NB4 (cell line): ENCODE data around the gene LFNG.

Source experiments
- DNase-seq: peaks from one replicate; pipeline ENCODE4 v3.0.0; 2010; ENCODE audit warnings: low read depth
- H3K4me3 ChIP-seq: one replicate; pipeline ENCODE4 v1.5.1; 2011; ENCODE audit warnings: mild to moderate bottlenecking, low read depth, low read length, moderate library complexity
- MYC ChIP-seq: IDR thresholded peaks from 2 replicates; pipeline ENCODE4 v1.6.1; 2011; ENCODE audit warnings: low read depth, low read length
- POLR2A ChIP-seq: IDR thresholded peaks from 2 replicates; pipeline ENCODE4 v1.6.1; 2011; ENCODE audit warnings: mild to moderate bottlenecking; ENCODE audit not compliant: insufficient read length; ENCODE audit errors: extremely low read depth
- TF ChIP-seq, protein P1 (sequence below): IDR thresholded peaks from 2 replicates; pipeline ENCODE4 v1.6.1; 2011; ENCODE audit warnings: low read depth, low read length
- TF ChIP-seq, protein P2 (sequence below): IDR thresholded peaks from one replicate; pipeline ENCODE4 v1.5.1; 2012; ENCODE audit warnings: low read depth, low read length

LFNG gene

GRCh38 chr7:2477447-2478398 is 41.9 kb upstream of the LFNG start:
- DNase-seq: peak; percentile 99
- TF ChIP-seq, protein P1, sequence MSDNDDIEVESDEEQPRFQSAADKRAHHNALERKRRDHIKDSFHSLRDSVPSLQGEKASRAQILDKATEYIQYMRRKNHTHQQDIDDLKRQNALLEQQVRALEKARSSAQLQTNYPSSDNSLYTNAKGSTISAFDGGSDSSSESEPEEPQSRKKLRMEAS: peak; percentile 88
- TF ChIP-seq MYC (peak; percentile 91), POLR2A (no peak)
- TF ChIP-seq, protein P2, sequence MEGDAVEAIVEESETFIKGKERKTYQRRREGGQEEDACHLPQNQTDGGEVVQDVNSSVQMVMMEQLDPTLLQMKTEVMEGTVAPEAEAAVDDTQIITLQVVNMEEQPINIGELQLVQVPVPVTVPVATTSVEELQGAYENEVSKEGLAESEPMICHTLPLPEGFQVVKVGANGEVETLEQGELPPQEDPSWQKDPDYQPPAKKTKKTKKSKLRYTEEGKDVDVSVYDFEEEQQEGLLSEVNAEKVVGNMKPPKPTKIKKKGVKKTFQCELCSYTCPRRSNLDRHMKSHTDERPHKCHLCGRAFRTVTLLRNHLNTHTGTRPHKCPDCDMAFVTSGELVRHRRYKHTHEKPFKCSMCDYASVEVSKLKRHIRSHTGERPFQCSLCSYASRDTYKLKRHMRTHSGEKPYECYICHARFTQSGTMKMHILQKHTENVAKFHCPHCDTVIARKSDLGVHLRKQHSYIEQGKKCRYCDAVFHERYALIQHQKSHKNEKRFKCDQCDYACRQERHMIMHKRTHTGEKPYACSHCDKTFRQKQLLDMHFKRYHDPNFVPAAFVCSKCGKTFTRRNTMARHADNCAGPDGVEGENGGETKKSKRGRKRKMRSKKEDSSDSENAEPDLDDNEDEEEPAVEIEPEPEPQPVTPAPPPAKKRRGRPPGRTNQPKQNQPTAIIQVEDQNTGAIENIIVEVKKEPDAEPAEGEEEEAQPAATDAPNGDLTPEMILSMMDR: peak; percentile 90
- no peak overlapping the region for H3K4me3 ChIP-seq

GRCh38 chr7:2478399-2478785 is 41.2 kb upstream of the LFNG start:
- TF ChIP-seq, protein P2: no peak
- TF ChIP-seq MYC (no peak), POLR2A (no peak)
- TF ChIP-seq, protein P1: no peak
- no peak overlapping the region for H3K4me3 ChIP-seq
- DNase-seq: peak; percentile 55

- DNase-seq: no peak
- H3K4me3 ChIP-seq: no peak overlapping the region
- TF ChIP-seq MYC (no peak), POLR2A (no peak)
- TF ChIP-seq, protein P2: no peak
- TF ChIP-seq, protein P1: no peak
These were observed 40.8 kb upstream of the LFNG start for GRCh38 chr7:2478800-2479199.

DNA sequence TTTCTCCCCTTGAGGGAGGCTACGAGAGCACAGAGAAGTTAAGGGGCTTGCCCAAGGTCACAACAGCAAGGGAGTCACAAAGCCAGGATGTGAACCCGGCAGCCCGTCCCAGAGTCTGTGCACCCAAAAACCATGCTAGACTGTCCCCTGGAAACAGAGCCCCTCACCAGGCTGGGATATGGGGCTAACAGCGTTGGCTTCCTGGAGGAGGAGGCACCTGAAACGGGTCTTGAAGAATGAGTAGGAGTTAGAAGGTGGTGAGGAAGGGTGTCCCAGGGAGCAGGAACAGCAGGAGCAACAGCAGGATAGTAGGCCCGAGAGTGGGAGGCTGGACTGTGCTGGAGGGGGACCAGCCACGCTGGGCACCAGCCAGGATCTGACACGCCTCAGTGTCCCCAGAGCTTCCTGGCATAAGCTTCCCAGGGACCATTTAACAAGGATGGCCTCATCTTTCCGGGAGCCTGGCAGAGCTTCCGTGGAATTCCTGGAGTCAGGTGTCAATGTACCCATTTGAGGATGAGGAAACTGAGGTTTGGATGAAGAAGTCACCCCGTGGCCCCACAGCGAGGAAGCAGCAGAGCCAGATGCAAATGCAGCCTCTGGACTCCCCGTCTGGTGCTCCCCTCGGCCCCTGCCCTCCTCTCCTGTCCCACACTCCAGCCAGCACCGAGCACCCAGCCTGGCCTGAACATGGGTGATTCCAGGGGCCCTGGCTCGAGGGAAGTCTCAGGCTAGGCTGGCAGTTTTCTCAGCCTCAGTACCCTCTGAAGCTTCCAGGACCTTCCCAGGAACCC is 40.1 kb upstream of the LFNG start:
- TF ChIP-seq, protein P1: no peak
- TF ChIP-seq, protein P2: no peak
- TF ChIP-seq POLR2A (no peak), MYC (no peak)
- no peak for DNase-seq

GRCh38 chr7:2480070-2480408 is 39.5 kb upstream of the LFNG start:
- no peak for DNase-seq
- TF ChIP-seq, protein P1: no peak
- TF ChIP-seq POLR2A: no peak
- no peak for TF ChIP-seq MYC
- TF ChIP-seq, protein P2: no peak

More for the DNA sequence above, 40.1 kb upstream of the LFNG start:
- no peak overlapping the region for H3K4me3 ChIP-seq

More at GRCh38 chr7:2480070-2480408, 39.5 kb upstream of the LFNG start:
- no peak overlapping the region for H3K4me3 ChIP-seq
